ENCODE data around the gene ALG9.

DNA sequence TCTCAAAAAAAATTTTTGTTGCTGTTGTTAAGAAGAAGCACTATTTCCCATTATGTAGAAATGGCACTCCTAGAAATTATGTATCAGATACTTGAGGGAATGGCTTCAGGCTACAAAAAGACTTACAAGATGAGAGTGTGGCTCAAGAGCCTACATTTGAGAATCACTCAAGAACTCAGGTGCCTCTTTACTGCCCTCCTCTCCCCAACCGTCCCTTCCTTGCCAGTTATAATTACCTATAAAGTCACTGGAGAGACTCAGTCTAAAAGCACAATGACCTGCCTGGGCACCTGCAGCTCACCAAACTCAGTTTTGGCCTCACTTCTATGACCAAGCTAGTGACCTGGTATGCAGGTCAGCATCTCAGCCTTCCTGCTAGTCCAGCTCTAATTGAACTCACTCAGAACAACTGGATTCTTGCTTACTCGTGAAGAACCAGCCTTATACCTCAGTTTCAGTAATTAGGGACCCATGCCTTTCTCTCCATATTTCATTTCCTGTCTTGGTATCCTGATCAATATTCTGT, 63.3 kb downstream of the ALG9 start:
- TF ChIP-seq, protein P1, sequence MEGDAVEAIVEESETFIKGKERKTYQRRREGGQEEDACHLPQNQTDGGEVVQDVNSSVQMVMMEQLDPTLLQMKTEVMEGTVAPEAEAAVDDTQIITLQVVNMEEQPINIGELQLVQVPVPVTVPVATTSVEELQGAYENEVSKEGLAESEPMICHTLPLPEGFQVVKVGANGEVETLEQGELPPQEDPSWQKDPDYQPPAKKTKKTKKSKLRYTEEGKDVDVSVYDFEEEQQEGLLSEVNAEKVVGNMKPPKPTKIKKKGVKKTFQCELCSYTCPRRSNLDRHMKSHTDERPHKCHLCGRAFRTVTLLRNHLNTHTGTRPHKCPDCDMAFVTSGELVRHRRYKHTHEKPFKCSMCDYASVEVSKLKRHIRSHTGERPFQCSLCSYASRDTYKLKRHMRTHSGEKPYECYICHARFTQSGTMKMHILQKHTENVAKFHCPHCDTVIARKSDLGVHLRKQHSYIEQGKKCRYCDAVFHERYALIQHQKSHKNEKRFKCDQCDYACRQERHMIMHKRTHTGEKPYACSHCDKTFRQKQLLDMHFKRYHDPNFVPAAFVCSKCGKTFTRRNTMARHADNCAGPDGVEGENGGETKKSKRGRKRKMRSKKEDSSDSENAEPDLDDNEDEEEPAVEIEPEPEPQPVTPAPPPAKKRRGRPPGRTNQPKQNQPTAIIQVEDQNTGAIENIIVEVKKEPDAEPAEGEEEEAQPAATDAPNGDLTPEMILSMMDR (IDR thresholded peaks at IDR 0.05 in 4 of 5, conservative IDR thresholded peaks at IDR 0.05 in 1 of 5): no peak
- TF ChIP-seq POLR2A (IDR thresholded peaks at IDR 0.05): no peak
